H9 (cell line): ENCODE data around the gene DSC2. TPM values are rescaled to one million over a fixed set of nuclear protein-coding genes. Genes with fewer than 3 reads are reported as not detected.

Experiments used
- DNase-seq: peaks from one replicate; pipeline ENCODE4 v3.0.0-alpha.2; 2017
- H2AFZ ChIP-seq: one replicate; pipeline ENCODE4 v1.6.1; 2013; ENCODE audit warnings: mild to moderate bottlenecking, low read length, control low read depth, moderate library complexity
- H2AK5ac ChIP-seq: 2 replicates; pipeline ENCODE4 v1.6.1; 2013; ENCODE audit warnings: low read length, control low read depth, mixed read lengths; ENCODE audit not compliant: insufficient read length
- H2BK120ac ChIP-seq: one replicate; pipeline ENCODE4 v1.6.1; 2013; ENCODE audit warnings: low read depth, mild to moderate bottlenecking, low read length, control low read depth, inconsistent platforms; ENCODE audit not compliant: poor library complexity, severe bottlenecking
- H2BK12ac ChIP-seq: 2 replicates; pipeline ENCODE4 v1.6.1; 2013; ENCODE audit warnings: low read length, control low read depth, mixed read lengths, low read depth; ENCODE audit not compliant: insufficient read length
- H2BK15ac ChIP-seq: 2 replicates; pipeline ENCODE4 v1.6.1; 2013; ENCODE audit warnings: low read depth, low read length, control low read depth
- H2BK20ac ChIP-seq: one replicate; pipeline ENCODE4 v1.6.1; 2013; ENCODE audit warnings: low read depth, mild to moderate bottlenecking, low read length, control low read depth, inconsistent platforms; ENCODE audit not compliant: poor library complexity, severe bottlenecking
- H2BK5ac ChIP-seq: 2 replicates; pipeline ENCODE4 v1.6.1; 2013; ENCODE audit warnings: low read length, control low read depth, mixed read lengths; ENCODE audit not compliant: insufficient read length
- H3K14ac ChIP-seq: 2 replicates; pipeline ENCODE4 v1.6.1; 2013; ENCODE audit warnings: low read length, control low read depth; ENCODE audit not compliant: insufficient read depth
- H3K18ac ChIP-seq: 2 replicates; pipeline ENCODE4 v1.6.1; 2013; ENCODE audit warnings: low read depth, mild to moderate bottlenecking, mixed read lengths, low read length, control low read depth; ENCODE audit not compliant: insufficient read length
- H3K23ac ChIP-seq: 2 replicates; pipeline ENCODE4 v1.6.1; 2013; ENCODE audit warnings: low read length, control low read depth, mixed read lengths, low read depth; ENCODE audit not compliant: insufficient read length
- H3K23me2 ChIP-seq: 2 replicates; pipeline ENCODE4 v1.6.1; 2013; ENCODE audit warnings: low read depth, mild to moderate bottlenecking, mixed read lengths, low read length, control low read depth; ENCODE audit not compliant: insufficient read length, poor library complexity, severe bottlenecking
- H3K27ac ChIP-seq: 2 replicates; pipeline ENCODE4 v1.5.1; 2013; ENCODE audit warnings: low read length, control low read depth, mixed read lengths, low read depth; ENCODE audit not compliant: insufficient read length
- H3K27me3 ChIP-seq: 2 replicates; pipeline ENCODE4 v1.6.1; 2013; ENCODE audit warnings: low read length, control low read depth, inconsistent platforms; ENCODE audit not compliant: insufficient read depth
- H3K4ac ChIP-seq: 2 replicates; pipeline ENCODE4 v1.6.1; 2013; ENCODE audit warnings: low read depth, mild to moderate bottlenecking, control low read depth, inconsistent platforms, low read length, moderate library complexity
- H3K4me1 ChIP-seq: 2 replicates; pipeline ENCODE4 v1.6.1; 2013; ENCODE audit warnings: low read length, control low read depth, inconsistent platforms; ENCODE audit not compliant: insufficient read depth
- H3K4me2 ChIP-seq: 2 replicates; pipeline ENCODE4 v1.6.1; 2013; ENCODE audit warnings: low read length, control low read depth, mixed read lengths; ENCODE audit not compliant: insufficient read length, insufficient read depth
- H3K56ac ChIP-seq: 2 replicates; pipeline ENCODE4 v1.6.1; 2013; ENCODE audit warnings: low read depth, mild to moderate bottlenecking, mixed read lengths, low read length, control low read depth; ENCODE audit not compliant: insufficient read length
- H3K79me1 ChIP-seq: 2 replicates; pipeline ENCODE4 v1.6.1; 2013; ENCODE audit warnings: low read depth, mild to moderate bottlenecking, moderate library complexity, low read length, control low read depth, inconsistent platforms; ENCODE audit not compliant: insufficient read depth, poor library complexity, severe bottlenecking
- H3K79me2 ChIP-seq: 2 replicates; pipeline ENCODE4 v1.6.1; 2013; ENCODE audit warnings: low read length, control low read depth, inconsistent platforms; ENCODE audit not compliant: insufficient read depth
- H3K9ac ChIP-seq: 2 replicates; pipeline ENCODE4 v1.6.1; 2013; ENCODE audit warnings: low read length, control low read depth, mixed read lengths; ENCODE audit not compliant: insufficient read length; ENCODE audit errors: extremely low read depth
- H3K9me3 ChIP-seq: one replicate; pipeline ENCODE4 v1.6.1; 2013; ENCODE audit warnings: low read depth, low read length, inconsistent platforms; ENCODE audit not compliant: control insufficient read depth
- H3T11ph ChIP-seq: one replicate; pipeline ENCODE4 v1.6.1; 2013; ENCODE audit warnings: mild to moderate bottlenecking, low read length, control low read depth, inconsistent platforms
- H4K20me1 ChIP-seq: one replicate; pipeline ENCODE4 v1.6.1; 2013; ENCODE audit not compliant: control insufficient read depth, insufficient read length, insufficient read depth
- H4K5ac ChIP-seq: 2 replicates; pipeline ENCODE4 v1.6.1; 2013; ENCODE audit warnings: low read depth, mild to moderate bottlenecking, mixed read lengths, low read length, control low read depth; ENCODE audit not compliant: insufficient read length
- H4K8ac ChIP-seq: replicated peaks from 2 replicates; pipeline ENCODE4 v1.6.1; 2013; ENCODE audit warnings: low read length, control low read depth, mixed read lengths, low read depth; ENCODE audit not compliant: insufficient read length
- H4K91ac ChIP-seq: 2 replicates; pipeline ENCODE4 v1.6.1; 2013; ENCODE audit warnings: low read depth, mild to moderate bottlenecking, moderate library complexity, mixed read lengths, low read length, control low read depth; ENCODE audit not compliant: insufficient read length
- H3K27ac Mint-ChIP-seq, 3 experiments: 2 replicates in 2 of 3; 3 replicates in 1 of 3; pipeline ENCODE4 v1.8.0; 2020 to 2021; ENCODE audit warnings: mixed read lengths in 3 of 3, mild to moderate bottlenecking in 1 of 3, moderate library complexity in 1 of 3
- H3K27me3 Mint-ChIP-seq: 2 replicates; pipeline ENCODE4 v1.8.0; 2021; ENCODE audit warnings: low read depth, mild to moderate bottlenecking, moderate library complexity, mixed read lengths
- H3K36me3 Mint-ChIP-seq, 3 experiments: 2 replicates in 2 of 3; 3 replicates in 1 of 3; pipeline ENCODE4 v1.8.0; 2020 to 2021; ENCODE audit warnings: low read depth in 3 of 3, mixed read lengths in 3 of 3; ENCODE audit not compliant: insufficient read depth in 1 of 3
- H3K4me1 Mint-ChIP-seq, 2 experiments: 2 replicates each; pipeline ENCODE4 v1.8.0; 2020; ENCODE audit warnings: mixed read lengths in 2 of 2
- H3K4me3 Mint-ChIP-seq, 2 experiments: 2 replicates in 1 of 2; 3 replicates in 1 of 2; pipeline ENCODE4 v1.8.0; 2020 to 2021; ENCODE audit warnings: mild to moderate bottlenecking in 2 of 2, mixed read lengths in 2 of 2, moderate library complexity in 1 of 2
- H3K9me3 Mint-ChIP-seq, 2 experiments: 2 replicates in 1 of 2; 3 replicates in 1 of 2; pipeline ENCODE4 v1.8.0; 2020; ENCODE audit warnings: mild to moderate bottlenecking in 2 of 2, mixed read lengths in 2 of 2, moderate library complexity in 1 of 2
- CTCF ChIP-seq: fragments of 200-600 bp; sonication (generic); conservative IDR thresholded peaks from 3 replicates; pipeline ENCODE4 v1.8.0; 2021; ENCODE audit warnings: antibody characterized with exemption, mild to moderate bottlenecking
- WGBS: extraction: QIAGEN DNeasy Blood & Tissue Kit; methylation state at CpG from one replicate; pipeline ENCODE4 v1.1.7; 2013; ENCODE audit warnings: missing lambda C conversion rate, low lambda C conversion rate, mixed read lengths; ENCODE audit not compliant: insufficient read length; ENCODE audit errors: extremely low coverage; 5-methylcytosine and 5-hydroxymethylcytosine counted together
- total RNA-seq: library from RNA; stranded (reverse); gene quantifications from 2 replicates; pipeline ENCODE4 v1.2.1, GENCODE V29; 2021

DSC2 gene
- total RNA-seq, 1 experiment from 2014 or later = 26.1 TPM

- Histone ChIP-seq H2BK120ac (no peak overlapping the region), H3K56ac (no peak overlapping the region), H3K23ac (no peak overlapping the region), H2BK20ac (no peak overlapping the region), H3K23me2 (no peaks in the 10 kb centered on the region), H2BK5ac (no peak overlapping the region), H3T11ph (no peak overlapping the region), H3K79me1 (no peaks in the 10 kb centered on the region), H3K18ac (no peak overlapping the region), H3K79me2 (peaks cover 4% of the 10 kb centered on the region; the same call in 1 of the 2 replicates), H2BK15ac (no peak overlapping the region), H4K91ac (no peak overlapping the region), H2AK5ac (no peak overlapping the region), H2AFZ (no peak overlapping the region), H3K9ac (no peak overlapping the region), H3K4ac (no peak overlapping the region), H3K4me2 (no peak overlapping the region), H4K20me1 (no peaks in the 10 kb centered on the region), H3K14ac (no peak overlapping the region), H4K8ac (no peak overlapping the region), H3K4me1 (no peaks in the 10 kb centered on the region), H4K5ac (no peak overlapping the region), H3K9me3 (no peaks in the 10 kb centered on the region), H3K27me3 (no peaks in the 10 kb centered on the region), H3K27ac (no peak overlapping the region), H2BK12ac (no peak overlapping the region)
- peaks cover 12 to 43% (median 33%) of the 10 kb centered on the region in 3 experiments for H3K36me3 Mint-ChIP-seq
- H3K4me1 Mint-ChIP-seq = peaks cover 9 to 12% of the 10 kb centered on the region in 2 experiments
- H3K4me3 Mint-ChIP-seq = no peak overlapping the region
- H3K27ac Mint-ChIP-seq = no peak overlapping the region
- no peak for TF ChIP-seq CTCF
- no CpG with 5 or more reads among the region's 3 CpGs for WGBS
- peaks cover 0 to 4% of the 10 kb centered on the region in 2 experiments; a peak in 1 of 5 replicates for H3K9me3 Mint-ChIP-seq
- no peaks in the 10 kb centered on the region for H3K27me3 Mint-ChIP-seq
- DNase-seq = no peak
These were observed 8.9 kb downstream of the DSC2 start for GRCh38 chr18:31093294-31093693.
